T-cell (primary cell): ENCODE measurements around the gene TM2D1. TPM values are rescaled to one million over a fixed set of nuclear protein-coding genes. Genes with fewer than 3 reads are reported as not detected.
A peak's percentile ranks its signal among the peaks of the same experiment; 100 is the strongest.
"Not testable (repeated sequence)": the region's sequence is repeated elsewhere in the genome, so short reads cannot be mapped to it uniquely, and the experiment has no call there.

Experiments used
- ATAC-seq, 4 experiments: fragments of 200-7000 bp in 3 of 4; fragments of 150-1000 bp in 1 of 4; cut with Tn5 transposase; replicated peaks in 1 of 4; 1 replicate in 3 of 4; 2 replicates in 1 of 4; pipeline ENCODE4 v1.10.0; 2021; ENCODE audit warnings: moderate library complexity in 3 of 4, mild to moderate bottlenecking in 2 of 4, moderate number of reproducible peaks in 1 of 4
- CTCF ChIA-PET, 2 donors: fragments of 300-600 bp; sonication (Branson Sonifier 250); formaldehyde crosslinking; loops; one replicate each; lab custom pipeline; 2022; ENCODE audit warnings: antibody characterized with exemption in 2 of 2; lab: Charles Lee
- POLR2A ChIA-PET, 2 donors: fragments of 300-600 bp; sonication (Branson Sonifier 250); formaldehyde crosslinking; loops; one replicate each; lab custom pipeline; 2022; ENCODE audit warnings: antibody characterized with exemption in 2 of 2; lab: Charles Lee
- DNase-seq, 35 experiments: peaks; one replicate each; pipeline versions ENCODE4 v3.0.0 to v3.0.0-alpha.2; 2013 to 2023
- H3K27ac ChIP-seq: one replicate; pipeline ENCODE4 v1.5.1; 2013; ENCODE audit warnings: low read length
- H3K27me3 ChIP-seq, 2 experiments: replicated peaks in 1 of 2; 1 replicate in 1 of 2; 2 replicates in 1 of 2; pipeline versions ENCODE4 v1.6.1 to v1.7.0; 2013; ENCODE audit warnings: low read length in 1 of 2, mixed read lengths in 1 of 2; ENCODE audit not compliant: control insufficient read depth in 2 of 2, insufficient read depth in 2 of 2; ENCODE audit errors: extremely low read depth in 1 of 2
- H3K36me3 ChIP-seq, 2 donors: 1 replicate in 1 of 2; 2 replicates in 1 of 2; pipeline versions ENCODE4 v1.6.1 to v1.7.0; 2013; ENCODE audit warnings: low read length in 1 of 2; ENCODE audit not compliant: control insufficient read depth in 2 of 2, insufficient read depth in 1 of 2; ENCODE audit errors: extremely low read depth in 1 of 2
- H3K4me1 ChIP-seq, 2 experiments: 1 replicate in 1 of 2; 2 replicates in 1 of 2; pipeline versions ENCODE4 v1.6.1 to v1.7.0; 2013; ENCODE audit warnings: low read length in 2 of 2, mixed read lengths in 1 of 2; ENCODE audit not compliant: insufficient read depth in 2 of 2, control insufficient read depth in 1 of 2; ENCODE audit errors: extremely low read depth in 1 of 2
- H3K4me3 ChIP-seq, 2 donors: 1 replicate in 1 of 2; 2 replicates in 1 of 2; pipeline versions ENCODE4 v1.5.1 to v1.7.0; 2013; ENCODE audit warnings: mild to moderate bottlenecking in 2 of 2, low read length in 1 of 2, moderate library complexity in 1 of 2; ENCODE audit not compliant: control insufficient read depth in 1 of 2; ENCODE audit errors: extremely low read depth in 1 of 2
- H3K9me3 ChIP-seq: 2 replicates; pipeline ENCODE4 v1.7.0; 2013
- H3K27ac Mint-ChIP-seq, 2 donors: one replicate each; pipeline ENCODE4 v1.8.0; 2020 to 2021; ENCODE audit warnings: mild to moderate bottlenecking in 2 of 2, mixed read lengths in 2 of 2
- H3K27me3 Mint-ChIP-seq, 2 donors: one replicate each; pipeline ENCODE4 v1.8.0; 2021 to 2022; ENCODE audit warnings: mixed read lengths in 2 of 2
- H3K36me3 Mint-ChIP-seq: one replicate; pipeline ENCODE4 v1.8.0; 2021; ENCODE audit warnings: mixed read lengths
- H3K4me1 Mint-ChIP-seq, 3 donors: one replicate each; pipeline ENCODE4 v1.8.0; 2020 to 2022; ENCODE audit warnings: mixed read lengths in 3 of 3, mild to moderate bottlenecking in 1 of 3
- H3K4me3 Mint-ChIP-seq, 3 donors: one replicate each; pipeline ENCODE4 v1.8.0; 2020 to 2022; ENCODE audit warnings: mild to moderate bottlenecking in 3 of 3, mixed read lengths in 3 of 3, moderate library complexity in 3 of 3
- H3K9me3 Mint-ChIP-seq, 3 donors: one replicate each; pipeline ENCODE4 v1.8.0; 2020 to 2022; ENCODE audit warnings: mixed read lengths in 3 of 3
- WGBS: methylation state at CpG from one replicate; pipeline ENCODE4 v1.1.5; 2013; ENCODE audit warnings: missing lambda C conversion rate; ENCODE audit not compliant: insufficient coverage; 5-methylcytosine and 5-hydroxymethylcytosine counted together
- total RNA-seq, 35 experiments: library from RNA in 6 of 35; stranded (reverse) in 6 of 35; fragments of 120-200 nt in 1 of 35; gene quantifications; one replicate each; pipeline versions ENCODE4 v1.2.1 to v1.2.4 and lab custom pipeline; 2013 to 2026

The TM2D1 gene
- total RNA-seq, 5 donors from 2014 or later (not counting 1 experiment from before 2014, with no cell fraction given): 21.1 to 41.7 (median 38.5) TPM

GRCh38 chr1:61680500-61680899 lies 44.4 kb downstream of the TM2D1 start:
- H3K4me1 Mint-ChIP-seq: no peaks in the 10 kb centered on the region
- no peak for ATAC-seq
- Histone ChIP-seq H3K4me1 (no peaks in the 10 kb centered on the region), H3K9me3 (no peaks in the 10 kb centered on the region), H3K36me3 (peaks cover 0 to 24% of the 10 kb centered on the region in 2 donors), H3K27me3 (no peaks in the 10 kb centered on the region), H3K27ac (no peak overlapping the region), H3K4me3 (no peak overlapping the region)
- 73% methylated on average over 2 of the region's 2 CpGs for WGBS
- ChIA-PET CTCF (interaction anchor here in 1 of 2 donors (0.6 kb wide), 1 partner anchor 1029 kb away, joined by 4 read pairs; no protein-coding TSS in a partner anchor), POLR2A (no interaction called here)
- H3K36me3 Mint-ChIP-seq: peaks cover 47% of the 10 kb centered on the region
- H3K9me3 Mint-ChIP-seq: no peaks in the 10 kb centered on the region
- no peak overlapping the region for H3K27ac Mint-ChIP-seq
- no peak for DNase-seq
- no peaks in the 10 kb centered on the region for H3K27me3 Mint-ChIP-seq
- H3K4me3 Mint-ChIP-seq: no peak overlapping the region

DNA sequence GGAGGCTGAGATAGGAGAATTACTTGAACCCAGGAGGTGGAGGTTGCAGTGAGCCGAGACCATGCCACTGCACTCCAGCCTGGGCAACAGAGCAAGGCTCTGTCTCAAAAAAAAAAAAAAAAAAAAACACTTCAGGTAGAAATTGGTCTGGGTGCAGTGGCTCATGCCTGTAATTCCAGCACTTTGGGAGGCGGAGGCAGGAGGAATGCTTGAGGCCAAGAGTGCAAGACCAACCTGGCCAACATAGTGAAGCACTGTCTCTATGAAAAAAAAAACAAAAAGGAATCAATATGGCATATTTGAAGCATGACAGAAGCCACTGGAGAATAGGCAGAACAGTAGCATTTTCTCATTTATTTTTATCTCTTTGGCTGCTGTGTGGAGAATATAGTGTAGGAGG lies 48.1 kb downstream of the TM2D1 start:
- H3K4me1 ChIP-seq, H3K27ac ChIP-seq, H3K9me3 Mint-ChIP-seq, H3K9me3 ChIP-seq, CTCF ChIA-PET, POLR2A ChIA-PET, H3K27me3 Mint-ChIP-seq, H3K27me3 ChIP-seq, ATAC-seq, H3K27ac Mint-ChIP-seq, H3K4me3 ChIP-seq, DNase-seq, H3K4me3 Mint-ChIP-seq, H3K4me1 Mint-ChIP-seq: not testable (repeated sequence)
- no CpG with 5 or more reads among the region's 2 CpGs for WGBS
- H3K36me3 Mint-ChIP-seq: peaks cover 33% of the 10 kb centered on the region
- peaks cover 0 to 13% of the 10 kb centered on the region in 2 donors for H3K36me3 ChIP-seq

GRCh38 chr1:61674221-61674620 lies 50.7 kb downstream of the TM2D1 start:
- Histone ChIP-seq H3K27me3 (no peaks in the 10 kb centered on the region), H3K4me3 (no peak overlapping the region), H3K9me3 (no peaks in the 10 kb centered on the region), H3K36me3 (peaks cover 0 to 4% of the 10 kb centered on the region in 2 donors), H3K27ac (no peak overlapping the region), H3K4me1 (no peaks in the 10 kb centered on the region)
- Mint-ChIP-seq H3K9me3 (no peaks in the 10 kb centered on the region), H3K4me3 (no peak overlapping the region), H3K27ac (peak overlapping the region in 1 of 2 donors; percentile 2), H3K27me3 (no peaks in the 10 kb centered on the region), H3K36me3 (peaks cover 30% of the 10 kb centered on the region), H3K4me1 (peaks cover 0 to 4% (median 0%) of the 10 kb centered on the region in 3 donors)
- DNase-seq: no peak
- POLR2A ChIA-PET: no interaction called here
- ATAC-seq: no peak
- CTCF ChIA-PET: no interaction called here
- no CpG with 5 or more reads among the region's 3 CpGs for WGBS

- Mint-ChIP-seq H3K9me3 (no peaks in the 10 kb centered on the region), H3K27ac (no peak overlapping the region), H3K4me1 (peaks cover 0 to 6% (median 0%) of the 10 kb centered on the region in 3 donors), H3K36me3 (peaks cover 23% of the 10 kb centered on the region), H3K27me3 (no peaks in the 10 kb centered on the region), H3K4me3 (no peak overlapping the region)
- no peak for ATAC-seq
- H3K9me3 ChIP-seq: no peaks in the 10 kb centered on the region
- no peak for DNase-seq
- WGBS: no CpG with 5 or more reads among the region's 4 CpGs
- ChIA-PET POLR2A (no interaction called here), CTCF (no interaction called here)
- H3K4me3 ChIP-seq: no peak overlapping the region
- H3K27ac ChIP-seq: no peak overlapping the region
- H3K4me1 ChIP-seq: no peaks in the 10 kb centered on the region
- no peaks in the 10 kb centered on the region for H3K27me3 ChIP-seq
- peaks cover 0 to 4% of the 10 kb centered on the region in 2 donors for H3K36me3 ChIP-seq
These were observed 52.6 kb downstream of the TM2D1 start for GRCh38 chr1:61672376-61672775.

DNA sequence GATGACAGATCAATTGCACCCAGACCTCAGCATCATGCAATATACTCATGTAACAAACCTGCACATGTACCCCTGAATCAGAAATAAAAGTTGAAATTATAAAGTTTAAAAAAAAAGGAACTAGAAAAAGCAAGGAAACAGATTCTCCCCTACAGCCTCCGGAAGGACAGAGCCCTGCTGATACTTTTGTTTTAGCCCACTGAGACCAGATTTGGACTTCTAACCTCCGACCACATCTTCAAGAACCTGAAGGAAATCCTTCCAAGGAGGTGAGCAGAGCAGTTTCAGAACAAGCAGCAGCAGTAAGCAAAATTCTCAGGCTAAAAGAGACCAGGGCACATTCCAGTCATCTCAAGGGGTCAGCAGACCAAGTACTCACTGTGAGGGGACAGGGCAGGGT lies 54.5 kb downstream of the TM2D1 start:
- Mint-ChIP-seq H3K9me3 (no peaks in the 10 kb centered on the region), H3K27ac (no peak overlapping the region), H3K36me3 (peaks cover 35% of the 10 kb centered on the region), H3K27me3 (no peaks in the 10 kb centered on the region), H3K4me3 (no peak overlapping the region), H3K4me1 (peaks cover 0 to 6% (median 0%) of the 10 kb centered on the region in 3 donors)
- H3K4me1 ChIP-seq: no peaks in the 10 kb centered on the region
- WGBS: no CpG with 5 or more reads among the region's 2 CpGs
- H3K36me3 ChIP-seq: peaks cover 0 to 4% of the 10 kb centered on the region in 2 donors
- H3K4me3 ChIP-seq: no peak overlapping the region
- no peaks in the 10 kb centered on the region for H3K9me3 ChIP-seq
- CTCF ChIA-PET: no interaction called here
- POLR2A ChIA-PET: no interaction called here
- no peak for ATAC-seq
- H3K27ac ChIP-seq: no peak overlapping the region
- DNase-seq: no peak
- H3K27me3 ChIP-seq: no peaks in the 10 kb centered on the region

DNA sequence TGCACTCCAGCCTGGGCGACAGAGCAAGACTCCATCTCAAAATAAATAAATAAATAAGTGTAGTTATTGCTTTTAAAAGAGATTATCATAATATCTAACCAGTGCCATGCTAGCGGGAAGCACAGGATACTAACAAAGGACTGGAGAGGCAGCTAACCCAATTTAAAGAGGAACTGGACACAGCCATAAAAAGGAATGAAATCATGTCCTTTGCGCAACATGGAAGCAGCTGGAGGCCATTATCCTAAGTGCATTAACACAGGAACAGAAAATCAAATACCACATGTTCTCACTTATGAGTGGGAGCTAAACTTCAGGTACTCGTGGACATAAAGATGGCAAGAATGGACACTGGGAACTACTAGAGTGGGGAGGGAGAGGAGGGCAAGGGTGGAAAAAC lies 54.9 kb downstream of the TM2D1 start:
- Histone ChIP-seq H3K27me3 (no peaks in the 10 kb centered on the region), H3K4me1 (no peaks in the 10 kb centered on the region), H3K27ac (no peak overlapping the region), H3K4me3 (no peak overlapping the region), H3K9me3 (no peaks in the 10 kb centered on the region), H3K36me3 (peaks cover 0 to 4% of the 10 kb centered on the region in 2 donors)
- Mint-ChIP-seq H3K36me3 (peaks cover 35% of the 10 kb centered on the region), H3K27me3 (no peaks in the 10 kb centered on the region), H3K4me1 (peaks cover 0 to 6% (median 0%) of the 10 kb centered on the region in 3 donors), H3K27ac (no peak overlapping the region), H3K9me3 (no peaks in the 10 kb centered on the region), H3K4me3 (no peak overlapping the region)
- ChIA-PET POLR2A (no interaction called here), CTCF (interaction anchor here in 1 of 2 donors (0.6 kb wide), 1 partner anchor 89 kb away, joined by 5 read pairs; no protein-coding TSS in a partner anchor)
- no peak for DNase-seq
- no CpG with 5 or more reads among the region's 4 CpGs for WGBS
- no peak for ATAC-seq

GRCh38 chr1:61659061-61659460 lies 65.9 kb downstream of the TM2D1 start:
- CTCF ChIA-PET: no interaction called here
- Mint-ChIP-seq H3K27me3 (no peaks in the 10 kb centered on the region), H3K36me3 (no peaks in the 10 kb centered on the region), H3K4me1 (no peaks in the 10 kb centered on the region), H3K27ac (no peak overlapping the region), H3K9me3 (no peaks in the 10 kb centered on the region), H3K4me3 (no peak overlapping the region)
- Histone ChIP-seq H3K27me3 (no peaks in the 10 kb centered on the region), H3K9me3 (no peaks in the 10 kb centered on the region), H3K27ac (no peak overlapping the region), H3K4me3 (no peak overlapping the region), H3K36me3 (no peaks in the 10 kb centered on the region), H3K4me1 (no peaks in the 10 kb centered on the region)
- ATAC-seq (no peak), DNase-seq (no peak)
- WGBS: no CpG with 5 or more reads among the region's 2 CpGs
- POLR2A ChIA-PET: no interaction called here
